HAP-1 (cell line): ENCODE results near the gene FOXO4.

ENCODE experiments used
- DNase-seq, 2 experiments: peaks; one replicate each; pipeline ENCODE4 v3.0.0-alpha.2; 2016 to 2020; ENCODE audit warnings: low spot score in 2 of 2
- H3K27me3 ChIP-seq: fragments of 250-450 bp; sonication (Bioruptor Pico); 2 replicates; pipeline ENCODE4 v1.5.1; 2020; ENCODE audit warnings: low read depth, mild to moderate bottlenecking, moderate library complexity
- H3K36me3 ChIP-seq: fragments of 250-450 bp; sonication (Bioruptor Pico); replicated peaks from 2 replicates; pipeline ENCODE4 v1.5.1; 2020; ENCODE audit warnings: mild to moderate bottlenecking
- H3K4me1 ChIP-seq: fragments of 250-450 bp; sonication (Bioruptor Pico); 2 replicates; pipeline ENCODE4 v1.5.1; 2020; ENCODE audit warnings: mild to moderate bottlenecking
- H3K4me3 ChIP-seq: fragments of 250-450 bp; sonication (Bioruptor Pico); 2 replicates; pipeline ENCODE4 v1.5.1; 2020; ENCODE audit warnings: mild to moderate bottlenecking, moderate library complexity
- H3K9me3 ChIP-seq: fragments of 250-450 bp; sonication (Bioruptor Pico); 2 replicates; pipeline ENCODE4 v1.5.1; 2020; ENCODE audit warnings: mild to moderate bottlenecking, moderate library complexity
- in situ Hi-C: fragments of 300-500 bp; cut with MboI; formaldehyde crosslinking; loops from 3 replicates; pipeline ENCODE4 v1.14.3; 2020; ENCODE audit warnings: low sequenced_read_pairs, inconsistent platforms, mixed read lengths

The FOXO4 gene

GRCh38 chrX:71140440-71140839 is 44.8 kb downstream of the FOXO4 start:
- H3K27me3 ChIP-seq: no peaks in the 10 kb centered on the region
- no peak for DNase-seq
- H3K36me3 ChIP-seq: peaks cover 75% of the 10 kb centered on the region
- in situ Hi-C loops: no loop called here
- H3K9me3 ChIP-seq: no peaks in the 10 kb centered on the region
- H3K4me1 ChIP-seq: no peaks in the 10 kb centered on the region
- no peak overlapping the region for H3K4me3 ChIP-seq

- peaks cover 45% of the 10 kb centered on the region for H3K36me3 ChIP-seq
- H3K9me3 ChIP-seq: no peaks in the 10 kb centered on the region
- no peak for DNase-seq
- H3K4me1 ChIP-seq: no peaks in the 10 kb centered on the region
- no peak overlapping the region for H3K4me3 ChIP-seq
- H3K27me3 ChIP-seq: no peaks in the 10 kb centered on the region
- in situ Hi-C loops: no loop called here
Measured at GRCh38 chrX:71143508-71143907, 47.9 kb downstream of the FOXO4 start.

GRCh38 chrX:71144651-71145050 is 49.0 kb downstream of the FOXO4 start, which contains the start of gene NLGN3:
Gene NLGN3 (plus strand): TSS chrX:71144841. CDS start chrX:71147750, 2,909 bp downstream.
- Histone ChIP-seq H3K4me1 (no peaks in the 10 kb centered on the region), H3K4me3 (no peak within 1 kb of the TSS), H3K9me3 (no peaks in the 10 kb centered on the region), H3K36me3 (peaks cover 34% of the 10 kb centered on the region), H3K27me3 (no peaks in the 10 kb centered on the region)
- in situ Hi-C loops: no loop called here
- DNase-seq: no peak

GRCh38 chrX:71147496-71148277 is 52.0 kb downstream of the FOXO4 start:
- DNase-seq: no peak
- Histone ChIP-seq H3K9me3 (no peaks in the 10 kb centered on the region), H3K4me3 (no peak overlapping the region), H3K27me3 (no peaks in the 10 kb centered on the region), H3K4me1 (no peaks in the 10 kb centered on the region), H3K36me3 (peaks cover 13% of the 10 kb centered on the region)
- in situ Hi-C loops: no loop called here

- DNase-seq: no peak
- H3K36me3 ChIP-seq: peaks cover 7% of the 10 kb centered on the region
- no peaks in the 10 kb centered on the region for H3K9me3 ChIP-seq
- no peaks in the 10 kb centered on the region for H3K4me1 ChIP-seq
- H3K4me3 ChIP-seq: no peak overlapping the region
- in situ Hi-C loops: no loop called here
- no peaks in the 10 kb centered on the region for H3K27me3 ChIP-seq
Measured at GRCh38 chrX:71148278-71148663, 52.6 kb downstream of the FOXO4 start.

GRCh38 chrX:71151366-71151765 is 55.7 kb downstream of the FOXO4 start:
- no peak for DNase-seq
- H3K9me3 ChIP-seq: no peaks in the 10 kb centered on the region
- H3K4me3 ChIP-seq: no peak overlapping the region
- in situ Hi-C loops: no loop called here
- H3K4me1 ChIP-seq: no peaks in the 10 kb centered on the region
- H3K36me3 ChIP-seq: no peaks in the 10 kb centered on the region
- no peaks in the 10 kb centered on the region for H3K27me3 ChIP-seq
